ENCODE results near the gene TSEN54.

GRCh38 chr17:75506888-75507287 lies 9.4 kb upstream of the TSEN54 start:
- TF ChIP-seq CTCF (IDR thresholded peaks at IDR 0.05) (no peak), ZFX (IDR thresholded peaks at IDR 0.05; ENCODE audit: borderline replicate concordance) (no peak)

Data from 22Rv1 (cell line).